Measurements from ENCODE around the gene APOBEC4. TPM values are rescaled to one million over a fixed set of nuclear protein-coding genes. Genes with fewer than 3 reads are reported as not detected.

Gene APOBEC4, protein sequence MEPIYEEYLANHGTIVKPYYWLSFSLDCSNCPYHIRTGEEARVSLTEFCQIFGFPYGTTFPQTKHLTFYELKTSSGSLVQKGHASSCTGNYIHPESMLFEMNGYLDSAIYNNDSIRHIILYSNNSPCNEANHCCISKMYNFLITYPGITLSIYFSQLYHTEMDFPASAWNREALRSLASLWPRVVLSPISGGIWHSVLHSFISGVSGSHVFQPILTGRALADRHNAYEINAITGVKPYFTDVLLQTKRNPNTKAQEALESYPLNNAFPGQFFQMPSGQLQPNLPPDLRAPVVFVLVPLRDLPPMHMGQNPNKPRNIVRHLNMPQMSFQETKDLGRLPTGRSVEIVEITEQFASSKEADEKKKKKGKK
- total RNA-seq, result under 1 TPM in 1 of 4 donors, not detected in 3; 0.14 TPM

GRCh38 chr1:183652547-183653461, at the start of gene APOBEC4:
Gene APOBEC4 (minus strand): TSS chr1:183653316. CDS start chr1:183648781, 4,535 bp downstream.
- in situ Hi-C loops (cut with MboI; ENCODE audit: low pct_ligation_motif_present in 1 of 4, low pct_unique_long_range_greater_than_20kb in 1 of 4, low sequenced_read_pairs in 3 of 4) (loop anchor here in 3 of 4 donors (10.0 kb wide), 1 partner anchor 262 kb away; no protein-coding TSS in a partner anchor), intact Hi-C loops (cut with DNase I; ENCODE audit: low total_unique reads) (no loop called here)
- H3K27me3 ChIP-seq, result no peaks in the 10 kb centered on the region
- 47% methylated on average over 5 of the region's 5 CpGs; no CpG with 5 or more reads in 1 of the 2 donors for WGBS, 2 donors (ENCODE audit: low coverage in 1 of 2)
- no peak within 1 kb of the TSS for H3K4me3 ChIP-seq
- peak; percentile 48 for DNase-seq
- H3K27ac ChIP-seq, result peak within 1 kb of the TSS; percentile 70 to 76 (median 74)
- no peaks in the 10 kb centered on the region for H3K9me3 ChIP-seq
- TF ChIP-seq POLR2AphosphoS5 (IDR thresholded peaks at IDR 0.05), result peak in 2 of 3 donors; percentile 19 to 27
- TF ChIP-seq, protein P1, sequence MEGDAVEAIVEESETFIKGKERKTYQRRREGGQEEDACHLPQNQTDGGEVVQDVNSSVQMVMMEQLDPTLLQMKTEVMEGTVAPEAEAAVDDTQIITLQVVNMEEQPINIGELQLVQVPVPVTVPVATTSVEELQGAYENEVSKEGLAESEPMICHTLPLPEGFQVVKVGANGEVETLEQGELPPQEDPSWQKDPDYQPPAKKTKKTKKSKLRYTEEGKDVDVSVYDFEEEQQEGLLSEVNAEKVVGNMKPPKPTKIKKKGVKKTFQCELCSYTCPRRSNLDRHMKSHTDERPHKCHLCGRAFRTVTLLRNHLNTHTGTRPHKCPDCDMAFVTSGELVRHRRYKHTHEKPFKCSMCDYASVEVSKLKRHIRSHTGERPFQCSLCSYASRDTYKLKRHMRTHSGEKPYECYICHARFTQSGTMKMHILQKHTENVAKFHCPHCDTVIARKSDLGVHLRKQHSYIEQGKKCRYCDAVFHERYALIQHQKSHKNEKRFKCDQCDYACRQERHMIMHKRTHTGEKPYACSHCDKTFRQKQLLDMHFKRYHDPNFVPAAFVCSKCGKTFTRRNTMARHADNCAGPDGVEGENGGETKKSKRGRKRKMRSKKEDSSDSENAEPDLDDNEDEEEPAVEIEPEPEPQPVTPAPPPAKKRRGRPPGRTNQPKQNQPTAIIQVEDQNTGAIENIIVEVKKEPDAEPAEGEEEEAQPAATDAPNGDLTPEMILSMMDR (IDR thresholded peaks at IDR 0.05), result no peak
- H3K36me3 ChIP-seq, result no peaks in the 10 kb centered on the region
- H3K4me1 ChIP-seq, result peaks cover 0 to 40% (median 22%) of the 10 kb centered on the region in 4 donors

GRCh38 chr1:183702813-183703198, 49.7 kb upstream of the APOBEC4 start:
- no peaks in the 10 kb centered on the region for H3K36me3 ChIP-seq
- H3K4me3 ChIP-seq, result no peak overlapping the region
- in situ Hi-C loops (cut with MboI; ENCODE audit: low pct_ligation_motif_present in 1 of 4, low pct_unique_long_range_greater_than_20kb in 1 of 4, low sequenced_read_pairs in 3 of 4), result no loop called here
- no peaks in the 10 kb centered on the region for H3K4me1 ChIP-seq
- TF ChIP-seq POLR2AphosphoS5 (IDR thresholded peaks at IDR 0.05), result no peak
- TF ChIP-seq, protein P1 (IDR thresholded peaks at IDR 0.05), result no peak
- TF ChIP-seq EP300 (IDR thresholded peaks at IDR 0.05; ENCODE audit: low read depth), result no peak
- TF ChIP-seq POLR2A (IDR thresholded peaks at IDR 0.05), result no peak
- H3K27ac ChIP-seq, result no peak overlapping the region
- 93 to 100% methylated on average over 2 to 9 of the region's 9 CpGs for WGBS, 2 donors (ENCODE audit: low coverage in 1 of 2)
- DNase-seq, result no peak
- H3K9me3 ChIP-seq, result no peaks in the 10 kb centered on the region
- intact Hi-C loops (cut with DNase I; ENCODE audit: low total_unique reads), result no loop called here
- no peaks in the 10 kb centered on the region for H3K27me3 ChIP-seq

- no peak for DNase-seq
- intact Hi-C loops (cut with DNase I; ENCODE audit: low total_unique reads), result no loop called here
- in situ Hi-C loops (cut with MboI; ENCODE audit: low pct_ligation_motif_present in 1 of 4, low pct_unique_long_range_greater_than_20kb in 1 of 4, low sequenced_read_pairs in 3 of 4), result no loop called here
Observed at GRCh38 chr1:183702087-183702812, 49.1 kb upstream of the APOBEC4 start.

More at GRCh38 chr1:183702087-183702812, 49.1 kb upstream of the APOBEC4 start:
- Histone ChIP-seq H3K36me3 (no peaks in the 10 kb centered on the region), H3K9me3 (no peaks in the 10 kb centered on the region), H3K27ac (no peak overlapping the region), H3K27me3 (no peaks in the 10 kb centered on the region), H3K4me1 (no peaks in the 10 kb centered on the region), H3K4me3 (no peak overlapping the region)
- WGBS, 2 donors (ENCODE audit: low coverage in 1 of 2), result 89 to 90% methylated on average over 3 to 7 of the region's 7 CpGs
- TF ChIP-seq, protein P1 (IDR thresholded peaks at IDR 0.05), result no peak
- TF ChIP-seq POLR2AphosphoS5 (IDR thresholded peaks at IDR 0.05) (no peak), POLR2A (IDR thresholded peaks at IDR 0.05) (no peak), EP300 (IDR thresholded peaks at IDR 0.05; ENCODE audit: low read depth) (no peak)

Data from transverse colon (tissue), 4 donors.